NCI-H2107 treated with DMSO at 0.1 percent for 48 hours (cell line): Measurements from ENCODE around the gene PPP4R2.

ENCODE experiments used
- DNase-seq: peaks from one replicate; lab custom pipeline; 2025; ENCODE audit not compliant: unreplicated experiment; lab: John Stamatoyannopoulos, UW

The PPP4R2 gene

GRCh38 chr3:73107676-73108187 lies 111.1 kb downstream of the PPP4R2 start:
- DNase-seq, result no peak

GRCh38 chr3:73108750-73109149 lies 112.1 kb downstream of the PPP4R2 start:
- DNase-seq, result no peak

DNA sequence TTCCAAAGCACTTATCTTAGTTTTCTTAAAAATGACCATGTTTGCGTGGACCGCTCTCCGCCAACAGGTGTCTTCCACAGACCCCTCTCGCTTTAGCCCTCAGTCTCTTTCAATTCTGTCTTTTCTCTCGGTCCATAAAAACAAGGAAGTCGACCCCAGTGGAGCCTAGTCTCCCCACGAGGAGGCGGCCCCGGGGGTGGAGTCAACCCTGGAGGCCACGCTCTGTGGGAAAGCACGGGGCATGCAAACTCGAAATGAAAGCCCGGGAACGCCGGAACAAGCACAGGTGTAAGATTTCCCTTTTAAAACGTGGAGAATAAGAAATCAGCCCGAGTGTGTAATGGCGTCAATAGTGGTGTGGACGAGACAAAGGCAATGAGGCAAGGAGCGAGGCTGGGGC lies 113.9 kb downstream of the PPP4R2 start:
- DNase-seq, result no peak

- DNase-seq, result no peak
Observed at GRCh38 chr3:73114711-73115110, 118.1 kb downstream of the PPP4R2 start.

- no peak for DNase-seq
Observed at GRCh38 chr3:73115806-73116205, 119.2 kb downstream of the PPP4R2 start.
